HCT116 (cell line): ENCODE measurements around the gene SSB.

ENCODE experiments used
- CTCF ChIP-seq, 3 experiments: fragments of 200-600 bp in 1 of 3; sonication (generic) in 1 of 3; IDR thresholded peaks in 2 of 3; conservative IDR thresholded peaks in 1 of 3; 2 replicates each; pipeline ENCODE4 v1.5.1; 2012 to 2017; ENCODE audit warnings: low read depth in 2 of 3, low read length in 2 of 3, antibody characterized with exemption in 1 of 3, borderline replicate concordance in 1 of 3, control low read depth in 1 of 3, mild to moderate bottlenecking in 1 of 3, mixed read lengths in 1 of 3, mixed run types in 1 of 3, moderate library complexity in 1 of 3; ENCODE audit not compliant: insufficient read depth in 1 of 3
- ELF1 ChIP-seq: IDR thresholded peaks from 2 replicates; pipeline ENCODE4 v1.6.1; 2012; ENCODE audit warnings: low read depth, borderline replicate concordance
- EZH2 ChIP-seq: fragments of 200-600 bp; sonication (generic); IDR thresholded peaks from 2 replicates; pipeline ENCODE4 v1.6.1; 2017; ENCODE audit warnings: antibody characterized with exemption, mixed run types
- POLR2A ChIP-seq: IDR thresholded peaks from 2 replicates; pipeline ENCODE4 v1.7.0; 2011; ENCODE audit warnings: borderline replicate concordance; ENCODE audit not compliant: insufficient read depth, insufficient read length; ENCODE audit errors: extremely low read depth
- POLR2AphosphoS5 ChIP-seq: IDR thresholded peaks from 2 replicates; pipeline ENCODE4 v1.6.1; 2011; ENCODE audit warnings: mild to moderate bottlenecking, low read depth, low read length, moderate library complexity
- RAD21 ChIP-seq: IDR thresholded peaks from 2 replicates; pipeline ENCODE4 v1.6.1; 2012; ENCODE audit warnings: low read depth, mild to moderate bottlenecking
- SP1 ChIP-seq: IDR thresholded peaks from 2 replicates; pipeline ENCODE4 v1.6.1; 2012; ENCODE audit warnings: low read depth
- SRF ChIP-seq: IDR thresholded peaks from 2 replicates; pipeline ENCODE4 v1.6.1; 2012; ENCODE audit warnings: low read depth

DNA sequence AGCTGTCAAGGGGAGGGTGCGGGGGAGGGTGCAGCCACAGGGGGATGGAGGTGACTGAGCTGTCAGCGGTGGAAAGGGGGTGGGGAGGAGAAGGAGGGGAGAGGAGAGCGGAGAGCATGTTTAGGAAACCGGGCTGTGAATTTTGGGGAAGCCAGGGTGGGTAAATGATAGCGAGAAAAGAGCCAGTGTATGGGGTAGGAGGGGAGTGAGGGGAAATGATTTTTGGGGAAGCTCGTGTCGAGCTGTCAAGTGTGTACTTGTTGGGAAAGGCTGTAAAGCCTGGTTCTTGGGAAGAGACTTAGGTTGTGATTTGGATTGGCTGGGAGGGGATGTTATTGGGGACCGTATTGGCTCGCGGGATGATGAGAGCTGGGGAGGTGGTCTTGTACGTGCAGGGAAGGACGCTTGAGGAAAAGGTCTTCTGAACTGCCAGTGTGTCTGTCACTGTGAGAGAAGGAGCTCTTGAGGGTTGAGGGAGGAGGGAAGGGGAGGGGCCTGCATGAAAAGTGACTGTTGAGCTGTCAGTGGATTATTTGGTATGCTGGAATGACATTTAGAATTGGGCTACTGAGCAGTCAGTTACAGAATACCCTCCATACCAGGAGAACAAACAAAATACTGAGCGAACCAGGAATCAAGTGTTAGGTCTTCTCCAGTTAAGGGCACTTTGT, 29.6 kb downstream of the SSB start:
- TF ChIP-seq CTCF (IDR thresholded peaks at IDR 0.05 in 2 of 3, conservative IDR thresholded peaks at IDR 0.05 in 1 of 3; ENCODE audit: borderline replicate concordance in 1 of 3, insufficient read depth in 1 of 3, low read depth in 2 of 3, low read length in 2 of 3) (no peak), POLR2A (no peak), SP1 (no peak), EZH2 (no peak), POLR2AphosphoS5 (no peak), SRF (no peak), ELF1 (no peak), RAD21 (no peak)
